Mesenchymal stem cell (in vitro differentiated cells and primary cell): ENCODE results near the gene ITGAV.

Experiments
- DNase-seq: peaks from one replicate; pipeline ENCODE4 v3.0.0-alpha.2; 2013
- H2AFZ ChIP-seq: one replicate; pipeline ENCODE4 v1.6.1; 2013; ENCODE audit warnings: low read depth, mild to moderate bottlenecking, control low read depth, inconsistent platforms, low read length, moderate library complexity
- H2AK5ac ChIP-seq: 2 replicates; pipeline ENCODE4 v1.6.1; 2013; ENCODE audit warnings: low read length, moderate library complexity, mild to moderate bottlenecking, inconsistent platforms; ENCODE audit not compliant: severe bottlenecking
- H2BK120ac ChIP-seq: one replicate; pipeline ENCODE4 v1.6.1; 2013; ENCODE audit warnings: low read depth, mild to moderate bottlenecking, inconsistent platforms, low read length, moderate library complexity
- H2BK12ac ChIP-seq, 2 experiments: one replicate each; pipeline ENCODE4 v1.6.1; 2013; ENCODE audit warnings: inconsistent platforms in 2 of 2, low read length in 2 of 2, mild to moderate bottlenecking in 2 of 2, moderate library complexity in 2 of 2, control low read depth in 1 of 2
- H2BK15ac ChIP-seq: one replicate; pipeline ENCODE4 v1.6.1; 2013; ENCODE audit warnings: mild to moderate bottlenecking, low read depth, inconsistent platforms; ENCODE audit not compliant: poor library complexity, severe bottlenecking
- H2BK5ac ChIP-seq: 2 replicates; pipeline ENCODE4 v1.6.1; 2013; ENCODE audit warnings: low read depth, mild to moderate bottlenecking, low read length, control low read depth, inconsistent platforms; ENCODE audit not compliant: poor library complexity, severe bottlenecking
- H3K14ac ChIP-seq, 2 experiments: one replicate each; pipeline ENCODE4 v1.6.1; 2013; ENCODE audit warnings: inconsistent platforms in 2 of 2, low read length in 2 of 2, control low read depth in 1 of 2, mild to moderate bottlenecking in 1 of 2, moderate library complexity in 1 of 2
- H3K18ac ChIP-seq, 2 experiments: one replicate each; pipeline ENCODE4 v1.6.1; 2013; ENCODE audit warnings: inconsistent platforms in 2 of 2, low read length in 2 of 2, control low read depth in 1 of 2, low read depth in 1 of 2, mild to moderate bottlenecking in 1 of 2
- H3K23ac ChIP-seq, 2 experiments: one replicate each; pipeline ENCODE4 v1.6.1; 2013; ENCODE audit warnings: inconsistent platforms in 2 of 2, low read length in 2 of 2, mild to moderate bottlenecking in 2 of 2, moderate library complexity in 2 of 2, control low read depth in 1 of 2
- H3K27ac ChIP-seq: 2 replicates; pipeline ENCODE4 v1.5.1; 2013; ENCODE audit warnings: mild to moderate bottlenecking, moderate library complexity, low read length, control low read depth, inconsistent platforms; ENCODE audit not compliant: poor library complexity, severe bottlenecking
- H3K27me3 ChIP-seq, 2 experiments: 2 replicates each; pipeline versions ENCODE4 v1.6.1 to v1.7.0; 2013; ENCODE audit warnings: low read length in 2 of 2, mild to moderate bottlenecking in 2 of 2, moderate library complexity in 2 of 2, control low read depth in 1 of 2, inconsistent platforms in 1 of 2; ENCODE audit not compliant: control insufficient read depth in 1 of 2, insufficient read depth in 1 of 2
- H3K36me3 ChIP-seq, 2 experiments: 2 replicates each; pipeline versions ENCODE4 v1.6.1 to v1.7.0; 2013; ENCODE audit warnings: low read length in 2 of 2, control low read depth in 1 of 2, inconsistent platforms in 1 of 2, low read depth in 1 of 2, mild to moderate bottlenecking in 1 of 2; ENCODE audit not compliant: insufficient read depth in 2 of 2, control insufficient read depth in 1 of 2
- H3K4ac ChIP-seq, 2 experiments: one replicate each; pipeline ENCODE4 v1.6.1; 2013; ENCODE audit warnings: inconsistent platforms in 2 of 2, low read length in 2 of 2, mild to moderate bottlenecking in 2 of 2, moderate library complexity in 2 of 2, control low read depth in 1 of 2, low read depth in 1 of 2
- H3K4me1 ChIP-seq: 2 replicates; pipeline ENCODE4 v1.6.1; 2013; ENCODE audit warnings: low read depth, low read length, control low read depth; ENCODE audit not compliant: control insufficient read depth, insufficient read depth
- H3K4me2 ChIP-seq: 2 replicates; pipeline ENCODE4 v1.6.1; 2013; ENCODE audit warnings: low read length, mild to moderate bottlenecking, inconsistent platforms; ENCODE audit not compliant: poor library complexity, severe bottlenecking
- H3K4me3 ChIP-seq, 2 experiments: 2 replicates each; pipeline versions ENCODE4 v1.5.1 to v1.7.0; 2013; ENCODE audit warnings: low read length in 2 of 2, mild to moderate bottlenecking in 2 of 2, control low read depth in 1 of 2, low read depth in 1 of 2; ENCODE audit not compliant: insufficient read depth in 1 of 2
- H3K79me1 ChIP-seq: replicated peaks from 2 replicates; pipeline ENCODE4 v1.6.1; 2013; ENCODE audit warnings: mild to moderate bottlenecking, control low read depth, low read length, inconsistent platforms; ENCODE audit not compliant: poor library complexity, severe bottlenecking
- H3K9ac ChIP-seq: 2 replicates; pipeline ENCODE4 v1.7.0; 2013; ENCODE audit warnings: mild to moderate bottlenecking, low read length, moderate library complexity
- H3K9me3 ChIP-seq: 2 replicates; pipeline ENCODE4 v1.7.0; 2013; ENCODE audit warnings: mild to moderate bottlenecking, low read length; ENCODE audit not compliant: control insufficient read depth
- H4K8ac ChIP-seq: one replicate; pipeline ENCODE4 v1.6.1; 2013; ENCODE audit warnings: inconsistent platforms, mild to moderate bottlenecking, low read length, moderate library complexity
- H4K91ac ChIP-seq: one replicate; pipeline ENCODE4 v1.6.1; 2013; ENCODE audit warnings: mild to moderate bottlenecking, low read length, inconsistent platforms
- WGBS: methylation state at CpG from one replicate; pipeline ENCODE4 v1.1.7; 2013; ENCODE audit warnings: mixed read lengths; 5-methylcytosine and 5-hydroxymethylcytosine counted together

ITGAV gene

GRCh38 chr2:186593523-186593922, 3.7 kb downstream of the ITGAV start:
- Histone ChIP-seq H2AFZ (no peak overlapping the region), H2BK15ac (no peak overlapping the region), H3K23ac (no peak overlapping the region), H4K91ac (no peak overlapping the region), H3K14ac (no peak overlapping the region), H4K8ac (no peak overlapping the region), H3K9ac (no peak overlapping the region), H2BK12ac (no peak overlapping the region), H3K4me3 (no peak overlapping the region), H3K18ac (no peak overlapping the region), H3K4me2 (no peak overlapping the region), H3K9me3 (no peaks in the 10 kb centered on the region), H2BK120ac (no peak overlapping the region), H3K36me3 (no peaks in the 10 kb centered on the region), H3K27me3 (no peaks in the 10 kb centered on the region), H3K79me1 (peaks cover 1% of the 10 kb centered on the region), H2AK5ac (no peak overlapping the region), H2BK5ac (no peak overlapping the region), H3K4ac (no peak overlapping the region), H3K27ac (no peak overlapping the region), H3K4me1 (peaks cover 7% of the 10 kb centered on the region)
- no peak for DNase-seq
- 70% methylated on average over 2 of the region's 3 CpGs for WGBS

GRCh38 chr2:186594001-186594722, 4.3 kb downstream of the ITGAV start:
- WGBS = 64% methylated on average over 3 of the region's 4 CpGs
- Histone ChIP-seq H3K4me3 (no peak overlapping the region), H3K18ac (no peak overlapping the region), H2BK12ac (no peak overlapping the region), H3K4ac (no peak overlapping the region), H2BK15ac (no peak overlapping the region), H3K27ac (no peak overlapping the region), H4K91ac (no peak overlapping the region), H3K4me1 (peaks cover 7% of the 10 kb centered on the region), H3K9me3 (no peaks in the 10 kb centered on the region), H3K79me1 (peaks cover 2% of the 10 kb centered on the region), H3K23ac (no peak overlapping the region), H3K4me2 (peak overlapping the region; percentile 63), H3K9ac (no peak overlapping the region), H3K27me3 (no peaks in the 10 kb centered on the region), H2AFZ (no peak overlapping the region), H2AK5ac (no peak overlapping the region), H2BK5ac (no peak overlapping the region), H3K14ac (peak overlapping the region in 1 of 2 experiments; percentile 1), H3K36me3 (no peaks in the 10 kb centered on the region), H2BK120ac (no peak overlapping the region), H4K8ac (no peak overlapping the region)
- DNase-seq = no peak

DNA sequence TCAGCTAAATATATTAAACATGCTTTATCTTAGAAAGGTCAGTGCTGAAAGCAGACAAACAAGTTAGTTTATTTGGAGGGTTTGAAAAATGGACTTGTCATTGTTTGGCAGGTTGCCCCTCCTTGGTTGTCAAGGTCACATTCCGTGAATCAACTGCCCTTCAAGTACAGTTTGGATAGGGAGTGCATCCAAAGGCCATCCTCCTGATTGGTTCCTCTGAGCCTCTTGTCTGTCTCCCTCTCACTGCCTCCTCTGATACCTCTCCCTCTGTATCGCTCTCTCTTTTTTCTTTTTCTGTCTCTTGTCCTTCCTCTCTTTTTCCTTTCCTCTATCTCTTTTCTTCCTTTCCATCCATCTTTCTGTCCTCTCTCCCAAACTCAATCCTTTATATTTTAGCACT, 5.4 kb downstream of the ITGAV start:
- Histone ChIP-seq H3K14ac (no peak overlapping the region), H3K27me3 (no peaks in the 10 kb centered on the region), H3K4ac (no peak overlapping the region), H2AK5ac (no peak overlapping the region), H3K4me2 (no peak overlapping the region), H3K27ac (no peak overlapping the region), H3K18ac (no peak overlapping the region), H3K4me1 (peaks cover 9% of the 10 kb centered on the region), H2BK12ac (no peak overlapping the region), H3K9ac (no peak overlapping the region), H4K91ac (no peak overlapping the region), H2BK5ac (no peak overlapping the region), H3K36me3 (peaks cover 0 to 3% of the 10 kb centered on the region in 2 experiments), H3K23ac (no peak overlapping the region), H2AFZ (no peak overlapping the region), H3K79me1 (peaks cover 5% of the 10 kb centered on the region), H2BK15ac (no peak overlapping the region), H3K9me3 (no peaks in the 10 kb centered on the region), H4K8ac (no peak overlapping the region), H2BK120ac (no peak overlapping the region), H3K4me3 (no peak overlapping the region)
- no peak for DNase-seq
- 65% methylated on average over 2 of the region's 2 CpGs for WGBS

DNA sequence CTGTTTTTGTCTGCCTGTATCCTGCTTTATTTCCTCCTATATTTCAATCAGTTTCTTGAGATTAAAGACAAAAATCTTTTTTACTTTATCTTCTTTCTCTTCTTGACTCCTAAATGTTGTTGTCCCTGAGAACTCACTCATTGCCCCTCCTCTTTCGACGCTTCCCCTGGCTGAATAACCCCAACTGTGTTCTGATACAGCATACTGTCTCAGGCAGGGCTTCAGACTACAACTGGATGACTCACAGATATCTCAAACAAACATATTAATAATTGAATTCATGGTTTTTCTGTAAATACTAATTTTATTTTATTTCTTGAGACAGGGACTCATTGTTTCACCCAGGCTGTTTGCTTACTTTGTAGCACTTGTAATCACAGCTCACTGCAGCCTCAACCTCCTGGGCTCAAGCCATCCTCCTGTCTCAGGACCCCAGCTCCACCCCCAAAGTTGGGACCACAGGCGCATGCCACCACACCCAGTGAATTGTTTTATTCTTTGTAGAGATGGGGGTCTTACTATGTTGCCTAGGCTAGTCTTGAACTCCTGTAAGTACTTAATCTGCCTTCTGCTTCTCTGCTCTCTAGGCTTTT, 9.4 kb downstream of the ITGAV start:
- Histone ChIP-seq H2BK120ac (no peak overlapping the region), H3K18ac (no peak overlapping the region), H3K4me3 (peak overlapping the region in 1 of 2 experiments; percentile 61), H3K4ac (no peak overlapping the region), H2BK12ac (no peak overlapping the region), H3K23ac (no peak overlapping the region), H3K27ac (no peak overlapping the region), H3K36me3 (peaks cover 3 to 9% of the 10 kb centered on the region in 2 experiments), H3K14ac (no peak overlapping the region), H3K9me3 (no peaks in the 10 kb centered on the region), H3K9ac (peak overlapping the region; percentile 79), H2BK15ac (no peak overlapping the region), H3K4me1 (peaks cover 6% of the 10 kb centered on the region), H3K79me1 (peaks cover 13% of the 10 kb centered on the region), H4K91ac (no peak overlapping the region), H4K8ac (no peak overlapping the region), H3K27me3 (no peaks in the 10 kb centered on the region), H2AFZ (no peak overlapping the region), H2BK5ac (no peak overlapping the region), H2AK5ac (no peak overlapping the region), H3K4me2 (no peak overlapping the region)
- no peak for DNase-seq
- 94% methylated on average over 2 of the region's 3 CpGs for WGBS
